HFF-Myc (cell line): ENCODE measurements around the gene CPEB2.

ENCODE experiments used
- DNase-seq: peaks from one replicate; pipeline ENCODE4 v3.0.0-alpha.2; 2011; ENCODE audit warnings: low read depth; ENCODE audit errors: extremely low read depth
- H3K4me3 ChIP-seq: replicated peaks from 2 replicates; pipeline ENCODE4 v1.5.1; 2011; ENCODE audit warnings: low read depth, mild to moderate bottlenecking, control low read depth, low read length
- CTCF ChIP-seq: IDR thresholded peaks from 2 replicates; pipeline ENCODE4 v1.5.1; 2012; ENCODE audit warnings: mild to moderate bottlenecking, low read depth, low read length, control low read depth; ENCODE audit errors: missing control alignments

Gene CPEB2

GRCh38 chr4:15065516-15065915 lies 63.2 kb downstream of the CPEB2 start:
- no peak overlapping the region for H3K4me3 ChIP-seq
- DNase-seq = no peak
- TF ChIP-seq CTCF = no peak

GRCh38 chr4:15066140-15066539 lies 63.9 kb downstream of the CPEB2 start:
- no peak overlapping the region for H3K4me3 ChIP-seq
- no peak for TF ChIP-seq CTCF
- DNase-seq = no peak

GRCh38 chr4:15068298-15068697 lies 66.0 kb downstream of the CPEB2 start:
- DNase-seq = no peak
- H3K4me3 ChIP-seq = no peak overlapping the region
- TF ChIP-seq CTCF = no peak

- no peak for TF ChIP-seq CTCF
- H3K4me3 ChIP-seq = no peak overlapping the region
- DNase-seq = no peak
Observed at GRCh38 chr4:15075875-15076274, 73.6 kb downstream of the CPEB2 start.

- no peak for TF ChIP-seq CTCF
- DNase-seq = no peak
- H3K4me3 ChIP-seq = no peak overlapping the region
Observed at GRCh38 chr4:15077969-15078368, 75.7 kb downstream of the CPEB2 start.

GRCh38 chr4:15078682-15079642 lies 76.7 kb downstream of the CPEB2 start:
- TF ChIP-seq CTCF = no peak
- no peak overlapping the region for H3K4me3 ChIP-seq
- no peak for DNase-seq
